ENCODE results near the gene TBC1D19.

DNA sequence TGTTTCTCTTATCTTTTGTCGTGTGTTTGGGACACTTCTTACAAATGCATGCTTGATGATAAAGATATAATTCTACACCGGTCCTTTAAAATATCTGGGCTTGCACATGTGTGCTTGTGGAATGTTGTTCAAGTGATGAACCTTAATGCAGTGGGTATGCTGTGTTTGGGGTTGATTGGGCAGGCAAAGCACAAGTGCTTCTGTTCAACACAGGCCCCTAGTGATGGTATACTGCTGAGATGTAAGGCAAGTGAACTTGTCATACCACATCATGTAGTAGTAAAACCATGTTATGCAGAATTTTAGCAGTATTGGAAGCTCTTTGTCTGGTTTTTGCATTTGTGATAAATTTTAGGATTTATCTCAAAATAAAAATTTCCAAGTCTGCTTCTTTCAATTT lies 23.9 kb downstream of the TBC1D19 start:
- TF ChIP-seq CTCF (IDR thresholded peaks at IDR 0.05; ENCODE audit: low read depth, low read length) = no peak
- no peak for TF ChIP-seq POLR2A (IDR thresholded peaks at IDR 0.05; ENCODE audit: extremely low read depth, insufficient read length)
- TF ChIP-seq, protein P1, sequence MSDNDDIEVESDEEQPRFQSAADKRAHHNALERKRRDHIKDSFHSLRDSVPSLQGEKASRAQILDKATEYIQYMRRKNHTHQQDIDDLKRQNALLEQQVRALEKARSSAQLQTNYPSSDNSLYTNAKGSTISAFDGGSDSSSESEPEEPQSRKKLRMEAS (IDR thresholded peaks at IDR 0.05; ENCODE audit: low read depth, low read length) = no peak
- TF ChIP-seq MYC (IDR thresholded peaks at IDR 0.05; ENCODE audit: low read depth, low read length) = no peak
